ENCODE results near the gene YLPM1.
"Not testable (repeated sequence)": the region's sequence is repeated elsewhere in the genome, so short reads cannot be mapped to it uniquely, and the experiment has no call there.

YLPM1 gene

GRCh38 chr14:74735125-74735524 lies 28.0 kb upstream of the YLPM1 start:
- TF ChIP-seq, protein P1, sequence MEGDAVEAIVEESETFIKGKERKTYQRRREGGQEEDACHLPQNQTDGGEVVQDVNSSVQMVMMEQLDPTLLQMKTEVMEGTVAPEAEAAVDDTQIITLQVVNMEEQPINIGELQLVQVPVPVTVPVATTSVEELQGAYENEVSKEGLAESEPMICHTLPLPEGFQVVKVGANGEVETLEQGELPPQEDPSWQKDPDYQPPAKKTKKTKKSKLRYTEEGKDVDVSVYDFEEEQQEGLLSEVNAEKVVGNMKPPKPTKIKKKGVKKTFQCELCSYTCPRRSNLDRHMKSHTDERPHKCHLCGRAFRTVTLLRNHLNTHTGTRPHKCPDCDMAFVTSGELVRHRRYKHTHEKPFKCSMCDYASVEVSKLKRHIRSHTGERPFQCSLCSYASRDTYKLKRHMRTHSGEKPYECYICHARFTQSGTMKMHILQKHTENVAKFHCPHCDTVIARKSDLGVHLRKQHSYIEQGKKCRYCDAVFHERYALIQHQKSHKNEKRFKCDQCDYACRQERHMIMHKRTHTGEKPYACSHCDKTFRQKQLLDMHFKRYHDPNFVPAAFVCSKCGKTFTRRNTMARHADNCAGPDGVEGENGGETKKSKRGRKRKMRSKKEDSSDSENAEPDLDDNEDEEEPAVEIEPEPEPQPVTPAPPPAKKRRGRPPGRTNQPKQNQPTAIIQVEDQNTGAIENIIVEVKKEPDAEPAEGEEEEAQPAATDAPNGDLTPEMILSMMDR (conservative IDR thresholded peaks at IDR 0.05), result no peak
- peak overlapping the region; percentile 60 for H3K27ac ChIP-seq

- no peak overlapping the region for H3K27ac ChIP-seq
- TF ChIP-seq, protein P1 (conservative IDR thresholded peaks at IDR 0.05), result no peak
These were observed 25.3 kb upstream of the YLPM1 start for GRCh38 chr14:74737753-74738325.

DNA sequence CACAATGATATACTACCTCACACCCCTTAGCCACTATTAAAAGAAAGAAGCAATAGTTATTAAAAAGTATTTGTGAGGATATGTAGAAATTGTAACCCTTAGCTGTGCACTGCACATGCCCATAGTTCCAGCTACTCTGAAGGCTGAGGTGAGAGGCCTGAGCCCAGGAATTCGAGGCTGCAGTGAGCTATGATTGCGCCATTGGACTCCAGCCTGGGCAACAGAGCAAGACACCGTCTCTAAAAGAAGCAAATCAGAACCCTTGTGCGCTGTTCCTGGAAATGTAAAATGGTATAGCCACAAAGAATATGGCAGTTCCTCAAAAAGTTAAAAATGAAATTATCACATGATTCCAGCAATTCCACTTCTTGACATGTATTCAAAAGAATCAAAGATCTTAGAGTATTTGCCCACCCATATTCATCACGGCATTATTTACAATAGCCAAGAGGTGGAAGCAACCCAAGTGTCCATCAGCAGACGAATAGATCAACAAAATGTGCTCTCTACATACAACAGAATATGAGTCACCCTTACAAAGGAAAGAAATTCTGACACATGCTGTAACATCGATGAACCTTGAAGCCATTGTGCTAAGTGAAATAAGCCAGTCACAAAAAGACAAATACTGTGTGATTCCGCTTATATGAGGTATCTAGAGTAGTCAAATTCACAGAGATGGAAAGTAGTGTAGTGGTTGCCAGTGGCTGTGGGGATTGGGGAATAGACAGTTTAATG lies 23.7 kb upstream of the YLPM1 start:
- TF ChIP-seq, protein P1 (conservative IDR thresholded peaks at IDR 0.05), result no peak
- no peak overlapping the region for H3K27ac ChIP-seq

GRCh38 chr14:74747237-74747636 lies 15.9 kb upstream of the YLPM1 start:
- TF ChIP-seq, protein P1 (conservative IDR thresholded peaks at IDR 0.05), result no peak
- no peak overlapping the region for H3K27ac ChIP-seq

GRCh38 chr14:74754157-74754556 lies 9.0 kb upstream of the YLPM1 start:
- no peak overlapping the region for H3K27ac ChIP-seq
- TF ChIP-seq, protein P1 (conservative IDR thresholded peaks at IDR 0.05), result no peak

GRCh38 chr14:74754899-74755298 lies 8.2 kb upstream of the YLPM1 start:
- H3K27ac ChIP-seq, result no peak overlapping the region
- TF ChIP-seq, protein P1 (conservative IDR thresholded peaks at IDR 0.05), result no peak

- TF ChIP-seq, protein P1 (conservative IDR thresholded peaks at IDR 0.05), result no peak
- H3K27ac ChIP-seq, result no peak overlapping the region
These were observed 6.8 kb upstream of the YLPM1 start for GRCh38 chr14:74756326-74756725.

DNA sequence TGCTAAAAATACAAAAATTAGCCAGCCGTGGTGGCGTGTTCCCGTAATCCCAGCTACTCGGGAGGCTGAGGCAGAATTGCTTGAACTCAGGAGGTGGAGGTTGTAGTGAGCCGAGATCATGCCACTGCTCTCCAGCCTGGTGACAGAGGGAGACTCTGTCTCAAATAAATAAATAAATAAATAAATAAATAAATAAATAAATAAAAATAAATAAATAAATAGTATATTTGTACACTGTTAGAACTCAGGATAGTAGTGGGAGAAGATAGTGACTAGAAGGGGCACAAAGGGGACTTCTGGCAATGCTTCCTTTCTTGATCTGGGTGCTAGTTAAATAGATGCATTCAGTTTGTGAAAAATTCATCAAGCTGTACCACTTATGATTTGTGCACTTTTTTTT lies 4.6 kb upstream of the YLPM1 start:
- not testable (repeated sequence) for H3K27ac ChIP-seq
